ENCODE measurements around the gene HIP1R.

GRCh38 chr12:122903693-122904034, 68.4 kb downstream of the HIP1R start:
- no peak for TF ChIP-seq CTCF (IDR thresholded peaks at IDR 0.05)
- no peak for TF ChIP-seq ZFX (IDR thresholded peaks at IDR 0.05; ENCODE audit: borderline replicate concordance)
